ENCODE data around the gene GPS2.

Gene GPS2

GRCh38 chr17:7262935-7263800 is 52.0 kb downstream of the GPS2 start (continued):
- TF ChIP-seq ZNF302 (tag by site-specific recombination; IDR thresholded peaks at IDR 0.05; ENCODE audit: low read depth) (no peak), ZNF600 (tag by site-specific recombination; IDR thresholded peaks at IDR 0.05) (peak; percentile 98), ZNF658 (tag by site-specific recombination; IDR thresholded peaks at IDR 0.05) (no peak), PRDM1 (tag by site-specific recombination; IDR thresholded peaks at IDR 0.05) (peak; percentile 66), ZNF398 (tag by site-specific recombination; IDR thresholded peaks at IDR 0.05) (no peak), ZNF433 (tag by site-specific recombination; IDR thresholded peaks at IDR 0.05; ENCODE audit: low read depth) (no peak), SP2 (tag by site-specific recombination; IDR thresholded peaks at IDR 0.05) (peak; percentile 45), ZNF19 (tag by site-specific recombination; IDR thresholded peaks at IDR 0.05; ENCODE audit: low read depth) (no peak), ZNF16 (tag by site-specific recombination; IDR thresholded peaks at IDR 0.05; ENCODE audit: low read depth) (no peak), KLF8 (tag by site-specific recombination; IDR thresholded peaks at IDR 0.05) (peak; percentile 23; the same call in 1 of the 2 replicates), ZNF146 (tag by site-specific recombination; IDR thresholded peaks at IDR 0.05) (no peak), SP3 (tag by site-specific recombination; IDR thresholded peaks at IDR 0.05) (peak; percentile 23; the same call in 1 of the 2 replicates), GLIS1 (tag by site-specific recombination; IDR thresholded peaks at IDR 0.05) (peak; percentile 31), ZNF530 (tag by site-specific recombination; IDR thresholded peaks at IDR 0.05; ENCODE audit: low read depth) (no peak), GLIS2 (tag by site-specific recombination; IDR thresholded peaks at IDR 0.05) (peak; percentile 32; the same call in 1 of the 2 replicates), KLF9 (tag by site-specific recombination; IDR thresholded peaks at IDR 0.05; ENCODE audit: low read depth) (peak; percentile 24; the same call in 1 of the 2 replicates), ZNF670 (tag by site-specific recombination; IDR thresholded peaks at IDR 0.05; ENCODE audit: low read depth) (no peak)
- TF ChIP-seq, protein P1, sequence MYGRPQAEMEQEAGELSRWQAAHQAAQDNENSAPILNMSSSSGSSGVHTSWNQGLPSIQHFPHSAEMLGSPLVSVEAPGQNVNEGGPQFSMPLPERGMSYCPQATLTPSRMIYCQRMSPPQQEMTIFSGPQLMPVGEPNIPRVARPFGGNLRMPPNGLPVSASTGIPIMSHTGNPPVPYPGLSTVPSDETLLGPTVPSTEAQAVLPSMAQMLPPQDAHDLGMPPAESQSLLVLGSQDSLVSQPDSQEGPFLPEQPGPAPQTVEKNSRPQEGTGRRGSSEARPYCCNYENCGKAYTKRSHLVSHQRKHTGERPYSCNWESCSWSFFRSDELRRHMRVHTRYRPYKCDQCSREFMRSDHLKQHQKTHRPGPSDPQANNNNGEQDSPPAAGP (tag by site-specific recombination; IDR thresholded peaks at IDR 0.05), result peak; percentile 83
- TF ChIP-seq, protein P2, sequence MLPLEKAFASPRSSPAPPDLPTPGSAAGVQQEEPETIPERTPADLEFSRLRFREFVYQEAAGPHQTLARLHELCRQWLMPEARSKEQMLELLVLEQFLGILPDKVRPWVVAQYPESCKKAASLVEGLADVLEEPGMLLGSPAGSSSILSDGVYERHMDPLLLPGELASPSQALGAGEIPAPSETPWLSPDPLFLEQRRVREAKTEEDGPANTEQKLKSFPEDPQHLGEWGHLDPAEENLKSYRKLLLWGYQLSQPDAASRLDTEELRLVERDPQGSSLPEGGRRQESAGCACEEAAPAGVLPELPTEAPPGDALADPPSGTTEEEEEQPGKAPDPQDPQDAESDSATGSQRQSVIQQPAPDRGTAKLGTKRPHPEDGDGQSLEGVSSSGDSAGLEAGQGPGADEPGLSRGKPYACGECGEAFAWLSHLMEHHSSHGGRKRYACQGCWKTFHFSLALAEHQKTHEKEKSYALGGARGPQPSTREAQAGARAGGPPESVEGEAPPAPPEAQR (tag by site-specific recombination; IDR thresholded peaks at IDR 0.05), result no peak
- TF ChIP-seq, protein P3, sequence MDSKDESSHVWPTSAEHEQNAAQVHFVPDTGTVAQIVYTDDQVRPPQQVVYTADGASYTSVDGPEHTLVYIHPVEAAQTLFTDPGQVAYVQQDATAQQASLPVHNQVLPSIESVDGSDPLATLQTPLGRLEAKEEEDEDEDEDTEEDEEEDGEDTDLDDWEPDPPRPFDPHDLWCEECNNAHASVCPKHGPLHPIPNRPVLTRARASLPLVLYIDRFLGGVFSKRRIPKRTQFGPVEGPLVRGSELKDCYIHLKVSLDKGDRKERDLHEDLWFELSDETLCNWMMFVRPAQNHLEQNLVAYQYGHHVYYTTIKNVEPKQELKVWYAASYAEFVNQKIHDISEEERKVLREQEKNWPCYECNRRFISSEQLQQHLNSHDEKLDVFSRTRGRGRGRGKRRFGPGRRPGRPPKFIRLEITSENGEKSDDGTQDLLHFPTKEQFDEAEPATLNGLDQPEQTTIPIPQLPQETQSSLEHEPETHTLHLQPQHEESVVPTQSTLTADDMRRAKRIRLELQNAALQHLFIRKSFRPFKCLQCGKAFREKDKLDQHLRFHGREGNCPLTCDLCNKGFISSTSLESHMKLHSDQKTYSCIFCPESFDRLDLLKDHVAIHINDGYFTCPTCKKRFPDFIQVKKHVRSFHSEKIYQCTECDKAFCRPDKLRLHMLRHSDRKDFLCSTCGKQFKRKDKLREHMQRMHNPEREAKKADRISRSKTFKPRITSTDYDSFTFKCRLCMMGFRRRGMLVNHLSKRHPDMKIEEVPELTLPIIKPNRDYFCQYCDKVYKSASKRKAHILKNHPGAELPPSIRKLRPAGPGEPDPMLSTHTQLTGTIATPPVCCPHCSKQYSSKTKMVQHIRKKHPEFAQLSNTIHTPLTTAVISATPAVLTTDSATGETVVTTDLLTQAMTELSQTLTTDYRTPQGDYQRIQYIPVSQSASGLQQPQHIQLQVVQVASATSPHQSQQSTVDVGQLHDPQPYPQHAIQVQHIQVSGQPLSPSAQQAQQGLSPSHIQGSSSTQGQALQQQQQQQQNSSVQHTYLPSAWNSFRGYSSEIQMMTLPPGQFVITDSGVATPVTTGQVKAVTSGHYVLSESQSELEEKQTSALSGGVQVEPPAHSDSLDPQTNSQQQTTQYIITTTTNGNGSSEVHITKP (tag by site-specific recombination; IDR thresholded peaks at IDR 0.05), result peak; percentile 88
- TF ChIP-seq, protein P4, sequence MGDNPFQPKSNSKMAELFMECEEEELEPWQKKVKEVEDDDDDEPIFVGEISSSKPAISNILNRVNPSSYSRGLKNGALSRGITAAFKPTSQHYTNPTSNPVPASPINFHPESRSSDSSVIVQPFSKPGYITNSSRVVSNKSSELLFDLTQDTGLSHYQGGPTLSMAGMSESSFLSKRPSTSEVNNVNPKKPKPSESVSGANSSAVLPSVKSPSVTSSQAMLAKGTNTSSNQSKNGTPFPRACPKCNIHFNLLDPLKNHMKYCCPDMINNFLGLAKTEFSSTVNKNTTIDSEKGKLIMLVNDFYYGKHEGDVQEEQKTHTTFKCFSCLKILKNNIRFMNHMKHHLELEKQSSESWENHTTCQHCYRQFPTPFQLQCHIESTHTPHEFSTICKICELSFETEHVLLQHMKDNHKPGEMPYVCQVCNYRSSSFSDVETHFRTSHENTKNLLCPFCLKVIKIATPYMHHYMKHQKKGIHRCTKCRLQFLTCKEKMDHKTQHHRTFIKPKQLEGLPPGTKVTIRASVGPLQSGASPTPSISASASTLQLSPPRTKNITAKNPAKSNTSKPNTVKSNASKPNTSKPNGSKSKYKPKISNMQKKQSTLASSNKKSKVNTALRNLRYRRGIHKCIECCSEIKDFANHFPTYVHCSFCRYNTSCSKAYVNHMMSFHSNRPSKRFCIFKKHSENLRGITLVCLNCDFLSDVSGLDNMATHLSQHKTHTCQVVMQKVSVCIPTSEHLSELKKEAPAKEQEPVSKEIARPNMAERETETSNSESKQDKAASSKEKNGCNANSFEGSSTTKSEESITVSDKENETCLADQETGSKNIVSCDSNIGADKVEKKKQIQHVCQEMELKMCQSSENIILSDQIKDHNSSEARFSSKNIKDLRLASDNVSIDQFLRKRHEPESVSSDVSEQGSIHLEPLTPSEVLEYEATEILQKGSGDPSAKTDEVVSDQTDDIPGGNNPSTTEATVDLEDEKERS (tag by site-specific recombination; IDR thresholded peaks at IDR 0.05), result no peak
- TF ChIP-seq, protein P5, sequence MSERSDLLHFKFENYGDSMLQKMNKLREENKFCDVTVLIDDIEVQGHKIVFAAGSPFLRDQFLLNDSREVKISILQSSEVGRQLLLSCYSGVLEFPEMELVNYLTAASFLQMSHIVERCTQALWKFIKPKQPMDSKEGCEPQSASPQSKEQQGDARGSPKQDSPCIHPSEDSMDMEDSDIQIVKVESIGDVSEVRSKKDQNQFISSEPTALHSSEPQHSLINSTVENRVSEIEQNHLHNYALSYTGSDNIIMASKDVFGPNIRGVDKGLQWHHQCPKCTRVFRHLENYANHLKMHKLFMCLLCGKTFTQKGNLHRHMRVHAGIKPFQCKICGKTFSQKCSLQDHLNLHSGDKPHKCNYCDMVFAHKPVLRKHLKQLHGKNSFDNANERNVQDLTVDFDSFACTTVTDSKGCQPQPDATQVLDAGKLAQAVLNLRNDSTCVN (tag by site-specific recombination; optimal IDR thresholded peaks at IDR 0.05), result peak; percentile 17
- TF ChIP-seq, protein P6, sequence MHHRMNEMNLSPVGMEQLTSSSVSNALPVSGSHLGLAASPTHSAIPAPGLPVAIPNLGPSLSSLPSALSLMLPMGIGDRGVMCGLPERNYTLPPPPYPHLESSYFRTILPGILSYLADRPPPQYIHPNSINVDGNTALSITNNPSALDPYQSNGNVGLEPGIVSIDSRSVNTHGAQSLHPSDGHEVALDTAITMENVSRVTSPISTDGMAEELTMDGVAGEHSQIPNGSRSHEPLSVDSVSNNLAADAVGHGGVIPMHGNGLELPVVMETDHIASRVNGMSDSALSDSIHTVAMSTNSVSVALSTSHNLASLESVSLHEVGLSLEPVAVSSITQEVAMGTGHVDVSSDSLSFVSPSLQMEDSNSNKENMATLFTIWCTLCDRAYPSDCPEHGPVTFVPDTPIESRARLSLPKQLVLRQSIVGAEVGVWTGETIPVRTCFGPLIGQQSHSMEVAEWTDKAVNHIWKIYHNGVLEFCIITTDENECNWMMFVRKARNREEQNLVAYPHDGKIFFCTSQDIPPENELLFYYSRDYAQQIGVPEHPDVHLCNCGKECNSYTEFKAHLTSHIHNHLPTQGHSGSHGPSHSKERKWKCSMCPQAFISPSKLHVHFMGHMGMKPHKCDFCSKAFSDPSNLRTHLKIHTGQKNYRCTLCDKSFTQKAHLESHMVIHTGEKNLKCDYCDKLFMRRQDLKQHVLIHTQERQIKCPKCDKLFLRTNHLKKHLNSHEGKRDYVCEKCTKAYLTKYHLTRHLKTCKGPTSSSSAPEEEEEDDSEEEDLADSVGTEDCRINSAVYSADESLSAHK (tag by site-specific recombination; IDR thresholded peaks at IDR 0.05), result 0 out of 2 replicates have a peak, but pooled peaks have one; percentile 24

Measured in HEK293 (cell line).